OCI-M1 (cell line): ENCODE measurements around the gene TTLL5.
"Not testable (repeated sequence)": the region's sequence is repeated elsewhere in the genome, so short reads cannot be mapped to it uniquely, and the experiment has no call there.

Experiments
- DNase-seq: peaks from one replicate; lab custom pipeline; 2025; lab: John Stamatoyannopoulos, UW

TTLL5 gene

GRCh38 chr14:75650253-75651058, 10.6 kb upstream of the TTLL5 start:
- DNase-seq: no peak

- DNase-seq: no peak
Observed at GRCh38 chr14:75653563-75653962, 7.5 kb upstream of the TTLL5 start.

GRCh38 chr14:75654127-75654732, 6.8 kb upstream of the TTLL5 start:
- DNase-seq: peak; percentile 70

GRCh38 chr14:75655235-75655634, 5.8 kb upstream of the TTLL5 start:
- no peak for DNase-seq

- DNase-seq: no peak
Observed at GRCh38 chr14:75657331-75657730, 3.7 kb upstream of the TTLL5 start.

- DNase-seq: no peak
Observed at GRCh38 chr14:75658957-75659356, 2.1 kb upstream of the TTLL5 start.

GRCh38 chr14:75660238-75660629, 812 bp upstream of the TTLL5 start:
- peak; percentile 43 for DNase-seq

- DNase-seq: no peak
Observed at GRCh38 chr14:75661499-75661814, 411 bp downstream of the TTLL5 start.

GRCh38 chr14:75662966-75663365, 1.9 kb downstream of the TTLL5 start:
- no peak for DNase-seq

- DNase-seq: no peak
Observed at GRCh38 chr14:75667099-75667765, 6.2 kb downstream of the TTLL5 start.

- no peak for DNase-seq
Observed at GRCh38 chr14:75672605-75673192, 11.7 kb downstream of the TTLL5 start.

- no peak for DNase-seq
Observed at GRCh38 chr14:75673345-75674035, 12.4 kb downstream of the TTLL5 start.

- peak; percentile 8 for DNase-seq
Observed at GRCh38 chr14:75675265-75675960, 14.4 kb downstream of the TTLL5 start.

GRCh38 chr14:75685910-75686309, 24.9 kb downstream of the TTLL5 start:
- no peak for DNase-seq

- no peak for DNase-seq
Observed at GRCh38 chr14:75689012-75689411, 28.0 kb downstream of the TTLL5 start.

GRCh38 chr14:75690010-75690409, 29.0 kb downstream of the TTLL5 start:
- DNase-seq: no peak

GRCh38 chr14:75695025-75695424, 34.0 kb downstream of the TTLL5 start:
- DNase-seq: not testable (repeated sequence)

GRCh38 chr14:75697386-75697785, 36.3 kb downstream of the TTLL5 start:
- no peak for DNase-seq

GRCh38 chr14:75697918-75698317, 36.9 kb downstream of the TTLL5 start:
- DNase-seq: no peak

- no peak for DNase-seq
Observed at GRCh38 chr14:75699331-75699730, 38.3 kb downstream of the TTLL5 start.

GRCh38 chr14:75700295-75700694, 39.2 kb downstream of the TTLL5 start:
- no peak for DNase-seq

- no peak for DNase-seq
Observed at GRCh38 chr14:75702122-75702521, 41.1 kb downstream of the TTLL5 start.
